ENCODE results near the gene FBXO24. TPM values are rescaled to one million over a fixed set of nuclear protein-coding genes. Genes with fewer than 3 reads are reported as not detected.
"Not testable (repeated sequence)": the region's sequence is repeated elsewhere in the genome, so short reads cannot be mapped to it uniquely, and the experiment has no call there.

The FBXO24 gene
- total RNA-seq, 2 donors from 2014 or later = 1.5 to 5.6 TPM

DNA sequence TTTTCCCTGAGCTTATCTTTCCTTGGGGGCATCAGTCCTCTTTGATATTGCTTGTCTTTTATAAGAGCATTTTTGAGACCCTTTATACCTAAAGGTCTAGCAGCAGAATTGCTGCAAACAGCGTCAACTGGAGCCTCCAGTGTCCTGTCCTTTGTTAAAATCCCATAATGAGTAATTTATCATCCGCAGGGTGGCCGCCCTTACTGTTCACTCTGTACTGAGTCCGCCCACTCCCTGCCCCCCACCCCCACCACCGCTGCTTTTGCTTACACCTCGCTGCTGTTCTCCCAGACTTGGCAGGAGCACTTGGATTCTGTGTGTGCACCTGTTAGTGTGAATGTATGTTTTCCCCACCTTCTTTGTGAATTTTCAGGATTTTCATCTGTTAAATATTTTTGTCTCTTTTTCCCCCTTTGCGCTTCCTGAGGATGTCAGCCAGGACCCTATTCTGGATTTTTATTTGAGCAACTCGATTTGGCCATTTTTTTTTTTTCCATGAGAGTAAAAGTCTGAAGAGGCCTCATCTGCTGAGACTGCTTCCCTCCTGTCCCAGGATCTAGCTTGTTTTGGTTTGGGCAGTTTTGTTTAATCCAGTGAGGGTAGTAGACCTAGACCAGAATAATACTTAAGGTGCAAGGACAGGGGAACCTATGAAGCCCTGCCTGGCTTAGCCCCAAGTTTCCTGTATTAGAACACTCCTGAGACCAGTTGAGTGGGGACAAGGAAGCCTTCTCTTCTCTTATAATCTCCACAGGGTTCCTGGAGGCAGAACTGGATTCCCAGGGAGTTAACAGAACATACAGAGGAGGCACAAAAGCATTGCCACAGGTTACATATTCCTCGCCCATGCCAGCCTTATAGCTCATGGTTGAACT lies 39.0 kb upstream of the FBXO24 start:
- Mint-ChIP-seq H3K9me3 (no peaks in the 10 kb centered on the region), H3K4me3 (peak overlapping the region; percentile 74), H3K36me3 (ENCODE audit: low read depth) (peaks cover 91% of the 10 kb centered on the region), H3K27me3 (no peaks in the 10 kb centered on the region), H3K4me1 (peaks cover 69% of the 10 kb centered on the region), H3K27ac (peak overlapping the region; percentile 96)
- no peak for ATAC-seq (replicated peaks)

DNA sequence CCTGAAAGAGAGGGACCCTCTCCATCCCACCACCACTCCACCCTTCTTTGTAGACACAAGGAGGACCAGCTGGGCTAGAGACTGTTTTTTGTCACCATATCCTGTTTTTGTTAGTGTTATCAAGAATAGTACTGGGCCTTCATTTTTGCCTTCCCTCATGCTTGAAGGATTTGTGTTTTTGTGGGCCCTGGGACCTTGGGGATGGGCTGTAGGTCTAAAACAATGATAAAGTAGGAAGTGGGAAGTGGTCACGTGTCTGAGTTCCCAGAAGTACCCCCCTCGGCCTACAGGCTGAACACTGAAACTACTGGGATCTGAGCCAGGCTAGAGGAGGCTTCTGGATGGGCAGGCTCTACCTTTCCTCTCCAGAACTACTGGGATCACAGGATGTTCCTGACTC lies 38.3 kb upstream of the FBXO24 start:
- no peaks in the 10 kb centered on the region for H3K27me3 Mint-ChIP-seq
- H3K9me3 Mint-ChIP-seq = no peaks in the 10 kb centered on the region
- peaks cover 92% of the 10 kb centered on the region for H3K36me3 Mint-ChIP-seq (ENCODE audit: low read depth)
- peaks cover 67% of the 10 kb centered on the region for H3K4me1 Mint-ChIP-seq
- peak overlapping the region; percentile 96 for H3K27ac Mint-ChIP-seq
- ATAC-seq (replicated peaks) = no peak
- peak overlapping the region; percentile 74 for H3K4me3 Mint-ChIP-seq

DNA sequence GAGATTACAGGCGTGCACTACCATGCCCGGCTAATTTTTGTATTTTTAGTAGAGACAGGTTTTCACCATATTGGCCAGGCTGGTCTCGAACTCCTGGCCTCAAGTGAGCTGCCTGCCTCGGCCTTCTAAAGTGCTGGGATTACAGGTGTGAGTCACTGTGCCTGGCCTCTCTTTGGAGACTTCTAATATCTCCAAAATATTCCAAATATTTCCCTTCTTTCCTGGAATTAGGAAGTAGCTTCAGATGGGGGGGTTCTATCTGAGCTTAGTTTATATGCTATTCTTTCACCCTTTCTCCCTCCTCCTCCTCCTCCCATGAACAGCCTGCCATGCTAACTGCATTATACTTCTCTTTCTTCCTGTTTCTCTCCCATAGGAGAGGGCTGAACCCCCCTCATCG lies 37.7 kb upstream of the FBXO24 start:
- Mint-ChIP-seq H3K4me3 (peak overlapping the region; percentile 74), H3K4me1 (peaks cover 66% of the 10 kb centered on the region), H3K27ac (peak overlapping the region; percentile 96), H3K36me3 (ENCODE audit: low read depth) (peaks cover 94% of the 10 kb centered on the region)
- H3K27me3 Mint-ChIP-seq; ATAC-seq (replicated peaks); H3K9me3 Mint-ChIP-seq: not testable (repeated sequence)

DNA sequence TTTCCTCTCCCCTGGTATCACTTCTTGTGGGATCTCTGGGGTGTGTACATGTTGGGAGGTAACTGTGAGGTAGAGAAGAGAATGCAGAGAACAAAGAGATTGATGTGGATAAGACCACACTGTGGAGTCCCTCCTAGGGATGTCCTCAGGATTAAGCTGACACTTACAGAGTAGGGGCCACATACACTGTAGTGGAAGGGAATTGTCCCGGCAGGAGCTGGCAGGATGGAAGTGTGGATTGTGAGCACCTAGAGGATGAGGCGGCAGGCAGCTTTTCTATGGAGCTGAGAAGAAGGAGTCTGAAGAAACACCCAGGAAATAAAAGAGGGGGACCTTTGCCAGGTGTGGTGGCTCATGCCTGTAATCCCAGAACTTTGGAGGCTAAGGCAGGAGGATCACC lies 33.6 kb upstream of the FBXO24 start:
- H3K27ac Mint-ChIP-seq = peak overlapping the region; percentile 53
- no peaks in the 10 kb centered on the region for H3K9me3 Mint-ChIP-seq
- no peak for ATAC-seq (replicated peaks)
- H3K4me1 Mint-ChIP-seq = peaks cover 36% of the 10 kb centered on the region
- H3K36me3 Mint-ChIP-seq (ENCODE audit: low read depth) = peaks cover 96% of the 10 kb centered on the region
- no peak overlapping the region for H3K4me3 Mint-ChIP-seq
- no peaks in the 10 kb centered on the region for H3K27me3 Mint-ChIP-seq

DNA sequence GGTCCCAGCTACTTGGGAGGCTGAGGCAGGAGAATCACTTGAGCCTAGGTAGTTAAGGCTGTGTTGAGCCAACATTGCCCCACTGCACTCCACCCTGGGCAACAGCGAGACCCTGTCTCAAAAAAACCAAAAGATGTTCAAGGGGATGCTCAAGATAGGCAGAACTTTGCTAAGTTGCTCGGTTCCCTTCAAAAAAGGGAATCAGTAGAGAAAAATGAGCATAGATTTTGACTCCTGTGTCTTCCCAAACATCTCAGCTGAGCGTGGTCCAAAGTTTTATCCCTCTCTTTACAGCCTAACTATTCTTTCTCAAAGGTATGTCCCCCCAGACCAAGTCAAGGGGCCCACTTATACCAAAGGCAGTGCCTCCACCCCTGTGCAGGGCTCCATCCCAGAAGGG lies 33.1 kb upstream of the FBXO24 start:
- ATAC-seq (replicated peaks) = no peak
- Mint-ChIP-seq H3K36me3 (ENCODE audit: low read depth) (peaks cover 96% of the 10 kb centered on the region), H3K27ac (peak overlapping the region; percentile 40), H3K27me3 (no peaks in the 10 kb centered on the region), H3K4me3 (no peak overlapping the region), H3K9me3 (no peaks in the 10 kb centered on the region), H3K4me1 (peaks cover 32% of the 10 kb centered on the region)

DNA sequence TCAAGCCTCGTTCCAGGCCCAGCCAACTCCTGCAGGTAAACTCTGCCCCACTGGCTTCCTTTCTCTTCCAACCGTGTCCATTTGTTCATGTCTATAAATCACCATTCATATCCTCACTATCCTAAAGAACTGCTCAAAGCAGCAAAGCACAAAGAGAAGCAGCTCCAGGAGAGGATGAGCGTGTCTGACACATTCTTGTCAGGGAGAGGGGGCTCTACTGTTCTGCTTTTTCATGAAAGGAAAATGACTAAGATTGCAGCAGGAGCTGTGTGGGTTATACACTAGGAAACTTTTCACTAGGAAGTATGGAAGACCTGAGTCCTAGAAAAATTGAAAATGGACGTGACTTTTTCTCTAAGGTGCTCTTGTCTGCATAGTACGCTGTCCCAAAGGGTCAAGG lies 30.4 kb upstream of the FBXO24 start:
- H3K4me1 Mint-ChIP-seq = peaks cover 15% of the 10 kb centered on the region
- H3K27ac Mint-ChIP-seq = peak overlapping the region; percentile 82

DNA sequence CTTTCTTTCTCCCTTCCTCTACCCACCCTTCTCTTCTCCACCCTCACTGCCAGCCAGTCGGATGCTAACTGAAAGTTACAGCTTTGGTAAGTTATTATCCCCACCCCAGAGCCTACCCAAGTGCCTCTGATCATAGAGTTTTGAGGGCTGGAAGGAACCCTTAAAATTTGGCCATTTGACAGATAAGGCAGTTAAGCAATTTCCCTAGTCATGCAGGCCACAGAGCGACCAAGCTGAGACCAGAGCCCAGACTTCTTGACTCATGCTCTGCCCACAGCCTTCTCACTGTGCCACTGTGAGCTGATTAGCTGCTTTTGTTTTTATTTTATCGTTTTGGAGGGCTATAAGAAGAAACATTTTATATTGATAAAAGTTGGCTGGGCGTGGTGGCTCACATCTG lies 29.6 kb upstream of the FBXO24 start:
- Mint-ChIP-seq H3K27me3 (no peaks in the 10 kb centered on the region), H3K36me3 (ENCODE audit: low read depth) (peaks cover 96% of the 10 kb centered on the region), H3K9me3 (no peaks in the 10 kb centered on the region), H3K4me3 (no peak overlapping the region), H3K4me1 (peaks cover 15% of the 10 kb centered on the region), H3K27ac (peak overlapping the region; percentile 82)
- no peak for ATAC-seq (replicated peaks)

More for the DNA sequence above, 30.4 kb upstream of the FBXO24 start:
- Mint-ChIP-seq H3K27me3 (no peaks in the 10 kb centered on the region), H3K4me3 (no peak overlapping the region), H3K36me3 (ENCODE audit: low read depth) (peaks cover 96% of the 10 kb centered on the region), H3K9me3 (no peaks in the 10 kb centered on the region)
- ATAC-seq (replicated peaks) = no peak

DNA sequence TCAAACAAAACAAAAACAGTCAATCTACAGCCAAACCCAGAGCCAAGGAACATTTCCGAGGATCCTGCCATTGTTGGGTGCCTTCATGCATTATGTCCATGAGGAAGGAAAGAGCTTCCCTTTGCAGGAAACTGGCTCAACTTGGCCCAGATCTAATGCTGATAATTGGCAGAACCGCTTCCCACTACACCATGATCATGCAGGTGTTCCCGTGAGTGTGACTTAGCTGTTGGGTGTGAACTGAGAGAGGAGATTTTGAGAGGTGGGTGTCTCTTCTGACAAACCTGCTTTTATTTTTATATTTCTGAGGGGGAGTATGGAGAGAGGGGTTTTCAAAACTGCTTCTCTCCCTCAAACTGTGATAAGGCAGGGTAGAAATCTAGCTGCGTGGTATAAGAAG lies 27.0 kb upstream of the FBXO24 start:
- H3K4me3 Mint-ChIP-seq = no peak overlapping the region
- peaks cover 10% of the 10 kb centered on the region for H3K4me1 Mint-ChIP-seq
- no peak for ATAC-seq (replicated peaks)
- H3K9me3 Mint-ChIP-seq = no peaks in the 10 kb centered on the region
- no peak overlapping the region for H3K27ac Mint-ChIP-seq
- peaks cover 99% of the 10 kb centered on the region for H3K36me3 Mint-ChIP-seq (ENCODE audit: low read depth)
- no peaks in the 10 kb centered on the region for H3K27me3 Mint-ChIP-seq

DNA sequence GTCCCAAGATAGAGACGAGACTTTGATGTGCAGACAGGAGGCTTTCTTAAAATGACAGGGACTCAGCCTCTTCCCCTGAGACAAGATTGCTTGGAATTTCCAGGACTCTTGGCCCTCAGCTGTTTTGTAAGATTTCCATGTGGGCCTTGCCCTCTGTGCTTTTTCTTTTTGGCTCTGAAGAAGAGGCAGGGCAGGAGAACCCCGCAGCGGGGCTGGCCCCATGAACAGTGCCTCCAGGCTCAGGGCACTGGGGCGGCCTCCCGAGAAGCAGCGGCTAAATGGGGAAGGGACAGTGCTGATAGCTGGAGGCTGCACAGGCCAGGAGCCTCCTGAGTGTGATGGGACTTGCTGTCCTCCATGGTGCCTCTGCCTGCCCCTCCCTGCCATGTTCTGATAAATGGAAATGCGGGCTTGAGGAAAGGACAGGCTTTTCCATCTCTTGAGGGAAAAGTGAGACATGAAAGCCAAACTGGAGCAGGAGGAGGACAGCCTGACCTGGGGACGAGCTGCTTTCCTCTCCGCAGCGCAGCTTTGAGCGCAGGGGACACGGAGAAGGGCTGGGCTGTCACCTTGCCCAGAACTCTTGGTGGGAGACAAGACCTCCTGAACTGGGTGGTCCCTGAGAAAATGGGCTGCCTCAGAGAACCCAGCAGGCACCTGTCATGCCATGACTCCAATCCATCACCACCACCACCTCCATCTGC lies 24.5 kb upstream of the FBXO24 start:
- Mint-ChIP-seq H3K4me3 (no peak overlapping the region), H3K9me3 (no peaks in the 10 kb centered on the region), H3K27ac (no peak overlapping the region), H3K27me3 (no peaks in the 10 kb centered on the region), H3K36me3 (ENCODE audit: low read depth) (peaks cover 93% of the 10 kb centered on the region), H3K4me1 (peaks cover 5% of the 10 kb centered on the region)
- ATAC-seq (replicated peaks) = no peak

DNA sequence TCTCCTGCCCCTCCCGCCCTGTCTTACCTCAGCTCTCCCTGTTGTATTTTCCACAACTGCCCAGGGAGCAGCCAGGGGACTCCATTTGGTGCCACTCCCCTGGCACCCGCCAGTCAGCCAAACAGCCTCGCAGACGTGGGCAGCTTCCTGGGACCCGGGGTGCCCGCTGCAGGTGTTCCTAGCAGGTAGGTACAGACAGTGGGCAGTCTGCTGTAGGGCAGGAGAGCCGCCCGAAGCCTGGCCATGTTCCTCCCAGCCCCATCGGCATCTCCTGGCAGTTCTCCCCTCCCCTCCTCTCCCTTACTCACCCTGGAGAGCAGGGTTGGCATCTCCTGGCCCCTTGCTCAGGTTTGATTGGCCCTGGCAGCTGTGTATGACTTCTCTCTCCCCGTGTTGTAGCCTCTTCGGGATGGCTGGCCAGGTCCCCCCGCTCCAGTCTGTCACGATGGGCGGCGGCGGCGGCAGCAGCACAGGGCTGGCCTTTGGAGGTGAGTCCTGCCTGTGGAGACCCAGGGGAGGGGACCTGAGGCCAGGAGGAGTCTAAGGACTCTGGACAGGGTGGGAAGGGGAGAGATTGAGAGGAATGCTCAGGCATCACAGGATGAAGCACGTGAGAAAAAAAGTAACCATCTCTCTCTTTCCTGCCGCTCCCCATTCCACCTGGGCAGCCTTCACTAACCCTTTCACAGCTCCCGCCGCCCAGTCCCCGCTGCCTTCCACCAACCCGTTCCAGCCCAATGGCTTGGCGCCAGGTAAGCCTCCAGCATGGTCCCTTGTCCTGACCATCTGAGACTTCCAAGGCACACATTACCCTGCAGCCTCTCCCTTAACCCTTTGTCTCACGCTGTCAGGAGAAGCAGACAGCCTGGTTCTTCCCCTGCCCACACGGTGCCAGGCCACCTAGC lies 23.7 kb upstream of the FBXO24 start:
- Mint-ChIP-seq H3K4me1 (peaks cover 5% of the 10 kb centered on the region), H3K4me3 (no peak overlapping the region), H3K36me3 (ENCODE audit: low read depth) (peaks cover 85% of the 10 kb centered on the region), H3K27me3 (no peaks in the 10 kb centered on the region), H3K27ac (no peak overlapping the region), H3K9me3 (no peaks in the 10 kb centered on the region)
- ATAC-seq (replicated peaks) = no peak

DNA sequence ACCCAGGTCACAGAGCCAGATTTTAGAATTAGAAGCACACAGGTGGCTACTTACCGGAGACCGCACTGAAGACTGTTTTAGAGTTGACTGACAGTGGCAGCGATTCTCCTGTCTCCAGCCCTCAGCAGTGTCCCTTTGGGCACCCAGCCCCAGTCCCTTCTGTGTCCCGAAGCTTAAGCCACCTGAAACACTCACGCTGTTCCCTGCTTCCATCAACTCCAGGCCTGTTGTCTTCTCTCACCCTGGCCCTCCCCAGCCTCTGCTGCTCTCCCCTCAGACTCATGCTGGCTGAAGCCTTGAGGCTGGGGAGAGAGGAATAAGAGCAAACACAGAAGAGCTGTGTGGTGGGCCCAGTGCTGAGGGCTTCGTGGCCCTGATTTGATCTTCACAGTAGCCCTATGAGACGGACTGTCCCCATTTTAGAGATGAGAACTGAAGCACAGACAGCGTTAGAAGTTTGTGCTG lies 23.0 kb upstream of the FBXO24 start:
- Mint-ChIP-seq H3K4me1 (peaks cover 5% of the 10 kb centered on the region), H3K4me3 (no peak overlapping the region), H3K9me3 (no peaks in the 10 kb centered on the region), H3K27ac (no peak overlapping the region), H3K36me3 (ENCODE audit: low read depth) (peaks cover 78% of the 10 kb centered on the region), H3K27me3 (no peaks in the 10 kb centered on the region)
- ATAC-seq (replicated peaks) = no peak

DNA sequence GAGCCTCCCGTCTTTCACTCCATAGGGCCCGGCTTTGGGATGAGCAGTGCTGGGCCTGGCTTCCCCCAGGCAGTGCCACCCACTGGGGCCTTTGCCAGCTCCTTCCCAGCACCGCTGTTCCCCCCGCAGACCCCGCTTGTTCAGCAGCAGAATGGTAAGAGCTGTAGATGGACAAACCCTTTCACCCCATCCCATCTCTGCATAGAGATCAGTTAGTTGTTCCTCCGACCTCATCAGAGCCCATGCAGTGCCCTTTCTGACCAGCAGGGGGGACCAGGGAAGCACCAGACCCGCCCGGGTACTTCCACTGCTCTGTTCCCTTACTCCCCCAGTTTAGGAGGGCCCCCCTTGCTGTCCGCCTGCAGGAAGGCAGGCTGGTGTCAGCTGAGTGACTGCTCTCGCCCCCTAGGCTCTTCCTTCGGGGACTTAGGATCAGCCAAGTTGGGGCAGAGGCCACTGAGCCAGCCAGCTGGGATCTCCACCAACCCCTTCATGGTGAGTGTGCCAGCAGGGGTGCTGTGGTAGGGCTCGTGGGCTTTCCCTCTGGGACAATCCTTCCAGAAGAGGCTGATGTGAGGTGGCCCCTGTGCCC lies 22.2 kb upstream of the FBXO24 start:
- no peaks in the 10 kb centered on the region for H3K27me3 Mint-ChIP-seq

DNA sequence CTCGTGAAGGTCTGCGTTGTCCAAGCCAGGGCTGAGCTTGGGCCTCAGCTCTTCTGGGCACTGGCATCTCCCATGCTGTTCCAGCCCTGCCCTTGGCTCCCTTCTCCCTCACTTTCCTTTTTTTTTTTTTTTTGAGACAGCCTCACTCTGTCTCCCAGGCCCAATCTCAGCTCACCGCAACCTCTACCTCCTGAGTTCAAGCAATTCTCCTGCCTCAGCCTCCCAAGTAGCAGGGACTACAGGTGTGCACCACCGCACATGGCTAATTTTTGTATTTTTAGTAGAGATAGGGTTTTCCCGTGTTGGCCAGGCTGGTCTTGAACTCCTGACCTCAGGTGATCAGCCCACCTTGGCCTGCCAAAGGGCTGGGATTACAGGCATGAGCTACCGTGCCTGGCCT lies 21.7 kb upstream of the FBXO24 start:
- Mint-ChIP-seq H3K4me1 (peaks cover 14% of the 10 kb centered on the region), H3K36me3 (ENCODE audit: low read depth) (peaks cover 65% of the 10 kb centered on the region), H3K27ac (peak overlapping the region; percentile 75)
- not testable (repeated sequence) for H3K9me3 Mint-ChIP-seq; ATAC-seq (replicated peaks); H3K4me3 Mint-ChIP-seq; H3K27me3 Mint-ChIP-seq

More for the DNA sequence above, 22.2 kb upstream of the FBXO24 start:
- Mint-ChIP-seq H3K4me3 (no peak overlapping the region), H3K27ac (peak overlapping the region; percentile 75), H3K36me3 (ENCODE audit: low read depth) (peaks cover 70% of the 10 kb centered on the region), H3K4me1 (peaks cover 9% of the 10 kb centered on the region), H3K9me3 (no peaks in the 10 kb centered on the region)
- ATAC-seq (replicated peaks) = peak; percentile 64

DNA sequence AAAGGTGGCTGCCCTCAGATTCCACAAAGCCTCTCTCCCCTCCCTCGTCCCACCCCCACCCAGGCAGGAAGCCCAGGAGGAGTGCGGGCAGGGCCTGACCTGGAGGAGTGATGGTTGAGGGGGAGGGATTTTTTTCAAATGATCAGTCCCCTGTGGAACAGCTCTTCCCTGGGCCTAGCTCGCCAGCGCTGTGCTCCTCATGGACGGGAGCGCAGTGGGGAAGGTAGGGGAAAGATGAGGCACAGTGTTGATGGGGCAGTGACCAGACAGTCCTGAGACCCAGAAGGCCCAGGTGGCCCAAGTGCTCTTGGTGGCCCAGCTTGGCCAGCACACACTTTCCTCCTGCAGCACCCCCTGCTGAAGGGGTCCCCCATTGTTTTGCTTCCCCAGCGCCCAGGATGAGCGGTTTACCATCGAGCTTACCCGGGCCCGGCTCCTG lies 21.0 kb upstream of the FBXO24 start:
- no peaks in the 10 kb centered on the region for H3K9me3 Mint-ChIP-seq
- H3K27me3 Mint-ChIP-seq = no peaks in the 10 kb centered on the region
- H3K4me1 Mint-ChIP-seq = peaks cover 15% of the 10 kb centered on the region
- peaks cover 58% of the 10 kb centered on the region for H3K36me3 Mint-ChIP-seq (ENCODE audit: low read depth)
- peak overlapping the region; percentile 75 for H3K27ac Mint-ChIP-seq
- no peak for ATAC-seq (replicated peaks)
- no peak overlapping the region for H3K4me3 Mint-ChIP-seq
